ENCODE results near the gene GPR17.

The GPR17 gene

DNA sequence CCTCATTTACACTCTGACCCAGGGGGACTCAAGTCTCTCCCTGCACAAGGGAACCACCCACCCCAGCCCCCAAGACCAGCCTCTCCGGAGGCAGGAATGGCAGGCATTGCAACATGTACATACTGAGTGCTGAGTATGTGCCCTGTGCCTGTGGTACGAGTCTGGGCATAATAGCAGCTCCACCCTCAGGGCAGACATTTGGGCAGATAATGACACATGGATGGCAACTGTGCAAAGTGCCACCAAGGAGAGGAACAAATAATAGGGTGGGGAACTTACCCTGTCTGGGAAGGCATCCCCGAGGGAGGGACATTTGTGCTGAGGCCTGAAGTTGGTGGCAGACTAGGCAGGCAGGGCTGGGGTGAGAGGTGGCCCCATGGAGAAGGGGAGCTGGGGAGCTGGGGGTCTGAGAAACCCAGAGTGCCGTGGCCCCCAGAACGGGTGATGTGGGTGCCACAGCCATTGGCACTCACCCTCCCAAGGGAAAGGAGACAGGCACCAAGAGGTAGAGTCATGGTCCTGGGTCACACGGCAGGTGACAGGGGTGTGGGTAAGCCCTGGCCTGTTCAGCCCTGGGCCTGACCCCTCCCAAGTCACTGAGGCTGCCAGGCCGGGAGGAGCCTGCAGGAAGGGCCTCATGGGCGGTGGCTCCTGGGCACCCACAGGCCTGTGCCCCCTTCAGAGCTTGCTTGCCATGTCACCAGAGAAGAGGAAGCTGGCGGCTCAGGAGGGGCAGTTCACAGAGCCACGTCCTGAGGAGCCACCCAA lies 15.7 kb upstream of the GPR17 start:
- no peak for DNase-seq (ENCODE audit: low read depth)

DNA sequence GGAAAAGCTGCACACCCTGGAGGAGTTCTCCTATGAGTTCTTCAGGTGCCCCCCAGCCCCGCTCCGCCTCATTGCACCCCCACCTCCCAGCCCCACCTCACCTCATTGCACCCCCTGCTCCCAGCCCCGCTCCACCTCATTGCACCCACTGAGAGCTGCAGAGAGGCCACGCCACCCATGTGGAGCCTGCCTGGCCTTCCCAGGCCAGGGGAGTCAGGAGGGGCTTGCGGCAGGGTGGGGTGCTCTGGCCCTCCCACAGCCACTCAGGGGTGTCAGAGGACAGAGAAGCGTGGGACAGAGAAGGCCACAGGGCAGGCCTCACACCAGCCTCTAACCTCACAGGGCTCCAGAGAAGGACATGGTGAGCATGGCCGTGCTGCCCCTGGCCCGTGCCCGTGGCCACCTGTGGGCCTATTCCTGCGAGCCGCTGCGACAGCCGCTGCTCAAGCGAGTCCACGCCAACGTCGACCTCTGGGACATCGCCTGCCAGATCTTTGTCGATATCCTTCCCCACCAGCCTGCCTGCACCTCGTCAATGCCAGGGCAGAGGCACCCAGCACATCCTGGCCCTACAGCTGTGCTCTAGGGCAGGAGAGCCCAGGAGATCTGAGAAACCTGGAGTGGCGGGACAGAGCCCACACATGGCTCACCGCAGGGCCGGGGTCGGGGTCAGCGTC lies 15.0 kb upstream of the GPR17 start:
- no peak for DNase-seq (ENCODE audit: low read depth)

DNA sequence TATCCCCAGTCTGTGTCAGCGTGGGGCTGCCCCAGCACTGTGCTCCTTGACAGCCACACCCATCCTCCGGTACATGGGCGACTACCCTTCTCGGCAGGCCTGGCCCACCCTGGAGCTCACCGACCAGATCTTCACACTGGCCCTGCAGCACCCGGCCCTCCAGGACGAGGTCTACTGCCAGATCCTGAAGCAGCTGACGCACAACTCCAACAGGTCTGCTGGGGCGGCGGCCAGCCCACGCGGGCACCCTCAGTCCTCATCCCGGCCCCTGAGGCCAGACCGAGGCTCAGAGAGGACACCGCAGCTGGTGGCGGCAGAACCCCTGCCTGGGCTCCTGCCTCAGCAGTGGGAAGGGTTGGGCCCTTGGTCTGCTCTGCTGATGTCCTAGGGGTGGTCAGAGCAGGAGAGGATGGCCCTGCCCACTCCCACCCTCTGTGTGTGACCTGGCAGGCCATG lies 14.4 kb upstream of the GPR17 start:
- no peak for DNase-seq (ENCODE audit: low read depth)

DNA sequence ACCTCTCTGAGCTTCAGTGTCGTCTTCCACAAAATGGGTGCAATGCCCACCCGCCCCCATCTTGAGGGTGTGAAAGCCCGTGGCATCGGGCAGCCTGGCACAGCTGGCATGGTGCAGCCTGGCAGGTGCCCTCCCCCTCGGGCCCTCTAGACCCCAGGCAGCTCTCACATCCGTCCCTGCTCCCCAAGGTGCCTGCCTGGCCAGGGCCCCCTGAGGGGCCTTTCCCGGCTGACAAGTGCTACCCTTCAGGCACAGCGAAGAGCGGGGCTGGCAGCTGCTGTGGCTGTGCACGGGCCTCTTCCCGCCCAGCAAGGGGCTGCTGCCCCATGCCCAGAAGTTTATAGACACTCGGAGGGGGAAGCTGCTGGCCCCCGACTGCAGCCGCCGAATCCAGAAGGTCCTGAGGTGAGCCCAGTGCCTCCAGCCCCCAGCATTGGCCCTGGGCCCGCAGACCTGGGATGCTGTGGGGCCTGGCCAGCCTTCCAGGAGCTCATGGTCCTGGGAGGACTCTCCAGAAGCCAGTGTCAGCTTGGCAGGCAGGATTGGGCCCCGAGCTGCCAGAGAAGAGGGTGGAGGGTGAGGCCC lies 13.9 kb upstream of the GPR17 start:
- DNase-seq (ENCODE audit: low read depth), result no peak

DNA sequence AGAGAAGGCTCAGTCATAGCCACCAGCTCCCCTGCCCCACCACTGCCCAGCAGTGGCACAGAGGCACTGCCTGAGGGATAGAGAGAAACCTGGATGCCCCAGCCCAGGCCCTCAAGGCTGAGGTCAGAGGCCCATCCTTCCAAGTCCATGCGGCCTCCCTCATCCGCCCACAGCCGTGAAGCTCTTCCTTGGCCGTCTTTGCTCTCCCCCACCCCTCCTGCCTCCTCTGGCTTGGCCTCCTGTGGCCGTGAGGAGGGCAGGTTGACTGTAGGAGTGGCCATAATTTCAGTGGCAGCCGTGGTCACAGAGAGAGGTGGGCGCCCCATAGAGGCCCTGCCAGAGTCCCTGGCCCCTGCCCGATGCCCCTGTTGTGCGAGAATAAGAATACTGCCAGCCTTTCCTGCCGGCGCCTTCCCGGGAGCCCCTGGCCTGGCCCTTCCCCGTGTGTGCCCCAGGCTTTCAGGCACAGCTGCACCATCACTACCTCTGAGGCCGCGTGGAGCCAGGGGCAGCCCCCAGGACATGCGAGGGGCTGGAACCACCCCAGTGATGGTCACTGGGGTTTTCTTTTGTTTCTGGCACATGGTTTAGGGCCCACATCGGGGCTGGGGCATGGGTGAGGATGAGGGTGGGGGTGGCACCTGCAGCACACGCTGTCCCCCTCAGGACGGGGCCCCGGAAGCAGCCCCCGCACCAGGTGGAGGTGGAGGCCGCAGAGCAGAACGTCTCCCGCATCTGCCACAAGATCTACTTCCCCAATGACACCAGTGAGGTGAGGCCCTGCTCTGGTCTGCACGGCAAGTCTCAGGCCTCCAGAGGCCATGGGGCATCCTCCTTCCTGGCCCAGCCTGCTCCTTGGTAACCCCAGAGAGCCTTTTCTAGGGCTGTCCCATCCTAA lies 13.1 kb upstream of the GPR17 start:
- no peak for DNase-seq (ENCODE audit: low read depth)

DNA sequence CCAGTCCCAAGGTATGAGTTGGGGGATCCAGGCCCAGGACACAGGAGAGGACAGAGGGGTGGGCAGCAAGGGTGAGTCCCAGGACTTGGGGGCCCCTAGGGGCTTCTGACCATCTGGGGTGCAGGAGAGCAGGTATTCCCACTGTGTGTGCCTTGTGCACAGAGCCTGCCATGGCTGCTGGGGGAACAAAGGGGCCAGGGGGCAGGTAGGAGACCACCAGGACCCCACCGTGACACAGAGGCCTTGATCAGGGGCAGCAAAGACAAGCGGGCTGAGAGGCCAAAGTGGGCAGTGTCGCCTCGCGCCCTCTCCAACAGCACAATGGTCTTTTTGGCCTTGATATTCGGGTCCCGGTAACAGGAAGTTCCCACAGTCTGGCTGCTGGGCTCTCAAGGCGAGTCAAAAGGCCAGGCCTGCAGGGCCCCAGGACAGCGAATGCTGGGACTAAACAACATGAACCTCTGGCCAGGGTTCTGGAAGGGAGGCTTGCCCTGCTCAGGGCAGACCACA lies 12.3 kb upstream of the GPR17 start:
- no peak for DNase-seq (ENCODE audit: low read depth)

DNA sequence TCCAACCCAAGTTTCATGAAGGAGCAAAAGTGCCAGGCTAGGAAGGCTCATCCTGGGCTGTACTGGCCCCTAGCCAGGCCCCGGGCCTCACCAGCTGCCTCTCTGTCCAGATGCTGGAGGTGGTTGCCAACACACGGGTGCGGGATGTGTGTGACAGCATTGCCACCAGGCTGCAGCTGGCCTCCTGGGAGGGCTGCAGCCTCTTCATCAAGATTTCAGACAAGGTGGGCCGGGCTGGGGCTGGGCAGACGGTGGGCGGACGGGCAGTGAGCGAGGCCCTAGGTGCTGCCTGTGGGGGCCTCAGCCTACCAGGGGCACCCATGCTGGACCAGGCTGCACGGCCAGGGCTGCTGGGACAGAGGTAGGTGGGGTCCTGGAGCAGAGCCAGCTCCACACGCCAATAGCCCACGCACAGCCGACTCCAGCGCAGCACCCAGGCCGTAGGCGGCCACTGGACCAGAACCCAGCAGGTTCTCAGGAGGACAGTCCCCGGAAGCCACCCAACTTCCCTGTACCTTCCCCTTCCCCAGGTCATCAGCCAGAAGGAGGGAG lies 11.8 kb upstream of the GPR17 start:
- DNase-seq (ENCODE audit: low read depth), result no peak

DNA sequence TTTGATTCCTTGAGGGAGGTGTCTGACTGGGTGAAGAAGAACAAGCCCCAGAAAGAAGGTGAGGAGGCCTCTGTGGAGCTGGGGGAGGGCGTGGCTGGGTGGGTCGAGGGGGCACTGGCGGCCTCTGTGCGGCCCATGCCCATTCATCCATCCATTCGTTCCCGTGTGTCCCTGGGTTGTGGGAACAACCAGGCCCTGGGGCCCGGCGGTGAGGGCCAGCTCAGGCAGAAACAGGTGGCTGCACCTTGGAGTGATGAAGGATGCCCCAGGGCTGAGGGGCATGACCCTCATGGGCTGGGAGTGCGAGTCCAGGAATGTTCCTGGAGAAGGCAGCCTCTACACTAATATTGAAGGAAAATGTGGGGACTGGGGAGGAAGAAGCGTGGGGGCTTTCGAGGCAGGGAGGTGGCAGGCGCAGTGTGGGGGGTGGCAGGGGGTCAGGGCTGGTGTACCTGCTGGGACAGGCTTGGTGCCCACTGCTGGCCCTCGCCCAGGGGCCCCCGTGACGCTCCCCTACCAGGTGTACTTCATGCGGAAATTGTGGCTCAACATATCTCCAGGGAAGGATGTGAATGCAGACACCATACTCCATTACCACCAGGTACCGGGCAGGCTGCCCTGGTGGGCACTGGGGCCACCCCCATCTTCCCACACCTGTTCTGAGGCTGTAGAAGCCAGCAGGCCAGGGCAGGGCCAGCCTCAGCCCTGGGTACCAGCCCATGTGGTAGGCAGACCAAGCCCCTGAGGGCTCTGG lies 11.2 kb upstream of the GPR17 start:
- DNase-seq (ENCODE audit: low read depth), result no peak

DNA sequence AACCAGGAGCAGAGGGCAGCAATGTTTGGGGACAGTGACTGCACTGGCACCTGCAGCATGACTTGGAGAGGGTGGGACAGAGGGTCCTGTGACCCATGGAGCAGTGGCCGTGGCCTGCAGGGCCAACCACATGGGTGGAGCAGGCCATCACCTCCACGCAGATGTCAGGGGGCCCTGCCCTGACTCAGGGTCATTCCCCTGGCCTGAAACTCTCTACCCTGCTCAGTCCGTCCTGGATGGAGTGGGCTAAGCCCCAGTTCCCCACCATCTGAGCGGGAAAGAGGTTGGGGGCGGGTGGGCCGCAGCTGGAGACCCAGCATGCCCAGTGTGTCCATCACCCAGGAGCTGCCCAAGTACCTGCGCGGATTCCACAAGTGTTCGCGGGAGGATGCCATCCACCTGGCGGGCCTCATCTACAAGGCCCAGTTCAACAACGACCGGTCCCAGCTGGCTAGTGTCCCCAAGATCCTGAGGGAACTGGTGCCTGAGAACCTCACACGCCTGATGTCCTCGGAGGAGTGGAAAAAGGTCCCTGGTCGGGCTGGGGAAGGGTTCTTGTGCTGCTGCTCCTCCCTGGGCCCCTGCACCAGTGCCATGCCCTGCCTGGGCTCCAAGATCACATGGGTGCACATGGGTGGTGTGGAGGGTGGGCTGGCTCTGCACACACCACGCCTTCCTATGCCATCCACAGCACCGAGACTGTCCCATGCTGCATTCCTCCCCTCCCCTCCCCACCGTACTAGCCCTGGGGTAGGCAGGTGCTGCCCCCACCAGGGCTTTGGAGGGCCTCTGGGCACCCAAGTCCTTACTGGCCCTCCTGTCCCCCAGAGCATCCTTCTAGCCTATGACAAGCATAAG lies 10.3 kb upstream of the GPR17 start:
- DNase-seq (ENCODE audit: low read depth), result no peak

DNA sequence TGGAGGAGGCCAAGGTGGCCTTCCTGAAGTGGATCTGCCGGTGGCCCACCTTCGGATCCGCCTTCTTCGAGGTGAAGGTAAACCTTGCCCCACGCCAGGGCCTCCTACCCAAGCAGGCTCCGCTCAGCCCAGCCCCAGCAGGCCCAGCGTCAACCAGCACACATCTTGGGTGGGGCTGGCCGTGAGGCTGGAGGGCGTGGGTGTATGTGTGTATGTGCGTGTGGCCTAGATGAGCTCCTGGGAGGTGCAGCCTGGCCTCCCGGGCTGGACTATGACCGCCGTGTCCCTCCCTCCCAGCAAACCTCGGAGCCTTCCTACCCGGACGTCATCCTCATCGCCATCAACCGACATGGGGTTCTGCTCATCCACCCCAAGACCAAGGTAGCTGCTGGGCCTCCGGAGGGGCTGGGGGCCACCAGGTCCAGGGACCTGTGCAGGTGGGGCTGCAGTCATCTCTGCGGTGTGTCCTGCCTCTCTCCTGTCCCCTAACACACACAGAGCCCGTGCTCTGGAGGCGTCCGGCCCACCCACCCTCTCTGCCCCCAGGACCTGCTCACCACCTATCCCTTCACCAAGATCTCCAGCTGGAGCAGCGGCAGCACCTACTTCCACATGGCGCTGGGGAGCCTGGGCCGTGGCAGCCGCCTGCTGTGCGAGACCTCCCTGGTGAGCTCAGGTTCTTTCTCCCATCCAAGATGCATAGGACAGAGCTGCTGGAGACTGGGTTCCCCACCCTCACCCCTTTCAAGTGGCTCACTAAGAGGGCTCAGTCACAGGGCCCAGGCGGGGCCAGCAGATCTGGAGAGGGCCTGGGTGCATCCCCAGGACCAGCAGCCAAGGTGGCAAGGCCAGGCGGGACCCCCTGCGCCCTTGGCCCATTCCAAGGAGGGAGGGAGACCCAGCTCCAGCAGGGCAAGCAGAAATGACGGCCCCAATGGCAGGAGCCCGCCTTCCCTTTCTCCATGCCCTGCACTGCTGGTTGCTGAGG lies 9.4 kb upstream of the GPR17 start:
- DNase-seq (ENCODE audit: low read depth), result no peak

DNA sequence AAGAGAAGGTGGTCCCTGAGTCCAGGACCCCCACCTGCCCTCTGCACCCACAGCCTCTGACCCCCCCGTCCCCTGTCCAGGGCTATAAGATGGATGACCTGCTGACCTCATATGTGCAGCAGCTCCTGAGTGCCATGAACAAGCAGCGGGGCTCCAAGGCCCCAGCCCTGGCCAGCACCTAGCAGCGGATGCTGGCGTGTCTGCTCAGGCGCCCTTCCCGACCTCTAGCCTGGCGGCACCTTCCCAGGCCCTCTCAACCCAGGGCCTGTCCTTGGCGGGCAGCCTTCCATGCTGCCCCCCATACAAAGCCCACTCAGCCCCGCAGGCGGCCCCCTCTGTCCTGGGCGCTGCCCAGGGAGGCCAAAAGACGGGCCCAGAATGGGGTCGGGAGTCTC lies 8.7 kb upstream of the GPR17 start:
- DNase-seq (ENCODE audit: low read depth), result no peak

DNA sequence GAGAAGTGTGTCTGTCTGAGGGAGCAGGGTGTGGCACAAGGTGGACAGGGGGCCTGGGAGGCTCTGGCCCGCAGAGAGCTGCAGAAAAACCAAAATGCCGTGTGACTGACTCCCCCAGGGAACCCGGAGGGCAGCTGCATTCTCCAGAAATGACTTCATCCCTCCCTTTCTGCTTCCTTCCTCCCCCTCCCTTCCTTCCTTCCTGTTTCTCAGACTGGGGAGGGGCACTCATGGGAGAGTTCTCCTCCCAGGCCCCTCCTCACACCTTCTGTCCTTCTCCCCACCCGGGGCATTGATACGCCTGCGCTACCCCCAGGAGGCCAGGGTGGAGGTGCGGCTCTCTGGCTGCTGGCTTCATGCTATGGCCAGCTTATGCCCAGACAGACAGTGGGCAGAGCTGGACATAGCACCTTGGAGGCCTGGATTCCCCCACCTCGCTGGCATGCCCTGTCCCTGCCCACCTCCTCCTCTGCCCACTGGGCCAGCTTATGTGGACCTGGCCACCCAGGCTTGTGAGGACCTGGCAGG lies 8.2 kb upstream of the GPR17 start:
- DNase-seq (ENCODE audit: low read depth), result no peak

DNA sequence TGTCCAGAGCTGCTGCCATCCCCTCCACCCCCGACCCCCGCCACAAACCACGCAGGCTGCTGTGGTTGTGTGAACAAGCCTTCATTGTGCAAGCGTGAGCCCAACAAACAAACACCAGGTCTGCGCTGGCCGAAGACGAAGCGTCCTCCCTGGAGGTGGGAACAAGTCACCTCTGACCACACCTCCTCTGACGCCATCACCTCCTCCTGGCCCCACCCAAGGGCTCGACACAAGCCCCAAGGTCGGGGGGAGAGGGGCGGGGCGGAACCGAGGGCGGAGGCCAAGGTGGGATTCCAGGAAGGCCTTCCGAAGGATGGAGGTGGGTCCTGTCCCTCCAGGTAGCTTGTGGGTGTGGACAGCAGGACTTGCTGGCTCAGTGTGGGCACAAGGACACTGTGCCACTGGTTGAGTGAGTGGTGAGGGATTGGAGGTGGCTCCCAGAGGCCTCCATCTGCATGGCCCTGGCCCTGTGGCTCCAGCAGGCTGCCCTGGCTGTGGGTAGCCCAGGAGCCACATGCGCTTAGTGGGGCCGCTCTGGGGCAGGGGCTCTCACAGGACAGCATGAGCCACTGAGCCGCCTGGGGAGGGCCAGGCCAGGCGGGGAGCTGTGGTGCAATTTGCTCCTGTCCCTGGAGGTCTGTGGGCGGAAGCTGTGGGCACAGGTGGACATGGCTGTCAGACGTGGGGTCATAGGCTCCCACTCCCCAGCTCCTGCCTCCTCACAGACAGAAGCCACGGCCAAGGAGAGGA lies 7.4 kb upstream of the GPR17 start:
- DNase-seq (ENCODE audit: low read depth), result no peak

DNA sequence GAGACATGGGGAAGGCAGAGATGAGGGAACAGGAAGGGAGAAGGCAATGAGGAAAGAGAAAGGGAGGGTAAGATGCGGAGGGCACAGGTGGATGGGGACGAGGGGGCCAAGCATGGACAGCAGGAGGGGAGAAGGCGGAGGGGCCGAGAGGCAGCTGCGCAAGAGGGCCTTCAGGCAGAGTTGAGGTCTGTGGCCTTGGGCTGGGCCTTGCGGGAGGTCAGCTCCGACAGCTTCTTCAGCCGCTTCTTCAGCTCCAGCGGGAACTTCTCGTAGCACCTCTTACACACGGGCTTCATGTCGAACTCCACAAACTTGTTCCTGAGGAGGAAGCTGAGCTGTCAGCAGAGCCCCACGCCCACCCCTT lies 6.9 kb upstream of the GPR17 start:
- no peak for DNase-seq (ENCODE audit: low read depth)

DNA sequence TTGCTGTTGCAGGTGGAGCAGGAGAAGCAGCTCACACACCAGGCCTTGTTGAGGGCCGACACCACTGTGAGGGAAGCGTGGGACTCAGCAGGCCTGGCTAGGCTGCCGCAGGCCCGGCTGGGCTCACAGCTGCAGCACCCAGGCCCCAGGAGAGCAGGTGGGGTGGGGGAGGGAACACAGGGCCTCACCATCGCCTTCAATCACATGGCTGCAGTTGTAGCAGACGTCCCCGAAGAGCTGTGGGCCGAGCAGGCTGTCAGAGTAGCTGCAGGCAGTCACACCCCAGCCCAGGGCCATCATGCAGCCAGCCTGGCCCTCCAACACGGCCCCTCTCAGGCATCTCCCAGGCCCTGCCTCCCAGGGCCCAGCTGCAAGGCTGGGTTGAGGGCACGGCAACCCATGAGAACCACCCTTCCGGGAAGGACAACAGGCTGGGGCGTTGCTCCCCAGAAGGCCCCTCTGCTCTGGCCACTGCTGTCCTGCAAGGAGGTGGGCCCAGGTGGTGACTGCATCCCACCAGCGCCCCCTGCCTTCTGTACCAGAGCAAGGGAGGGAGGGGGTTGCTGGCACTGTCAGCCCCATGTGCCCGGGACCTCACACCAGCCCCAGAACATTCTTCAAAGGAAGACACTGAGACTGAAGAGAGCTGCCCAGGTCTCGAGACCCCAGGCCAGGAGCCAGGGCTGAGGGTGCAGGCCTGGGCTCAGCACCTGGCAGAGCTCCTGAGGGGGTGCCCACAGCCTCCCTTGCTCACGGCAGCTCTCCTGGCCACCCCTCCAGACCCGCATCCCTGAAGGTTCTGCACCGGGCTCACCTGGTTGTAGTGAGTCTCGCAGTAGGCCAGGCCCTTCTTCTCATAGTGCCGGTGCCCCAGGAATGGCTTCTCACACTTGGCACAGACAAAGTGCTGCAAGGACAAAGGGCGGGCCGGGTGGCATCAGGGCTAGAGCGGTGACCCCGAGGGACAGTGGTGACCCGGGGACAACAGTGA lies 5.6 kb upstream of the GPR17 start:
- no peak for DNase-seq (ENCODE audit: low read depth)

DNA sequence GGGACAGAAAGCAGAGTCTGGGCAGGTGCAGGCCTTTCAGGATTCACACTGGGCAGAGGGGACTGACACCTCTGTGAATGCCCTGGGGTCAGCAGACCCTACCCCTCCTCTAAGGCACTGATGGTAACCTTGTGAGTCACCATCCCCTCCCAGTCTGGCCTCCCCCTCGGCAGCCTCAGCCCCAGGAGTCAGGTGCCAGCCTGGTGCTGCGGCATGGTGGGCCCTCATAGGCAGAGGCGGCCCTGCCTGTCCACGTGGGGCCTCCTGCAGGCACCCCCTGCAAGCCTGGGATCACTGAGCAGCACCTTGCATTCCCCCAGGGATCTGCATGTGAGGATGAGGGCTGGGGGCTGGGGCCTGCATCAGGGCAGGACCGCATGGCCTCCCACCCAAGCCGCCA lies 4.8 kb upstream of the GPR17 start:
- DNase-seq (ENCODE audit: low read depth), result no peak
